COLO668 (cell line): ENCODE data around the gene LRRC75B.
"Not testable (repeated sequence)": the region's sequence is repeated elsewhere in the genome, so short reads cannot be mapped to it uniquely, and the experiment has no call there.

Experiments used
- DNase-seq: peaks from one replicate; lab custom pipeline; 2025; ENCODE audit not compliant: unreplicated experiment; lab: John Stamatoyannopoulos, UW

The LRRC75B gene

DNA sequence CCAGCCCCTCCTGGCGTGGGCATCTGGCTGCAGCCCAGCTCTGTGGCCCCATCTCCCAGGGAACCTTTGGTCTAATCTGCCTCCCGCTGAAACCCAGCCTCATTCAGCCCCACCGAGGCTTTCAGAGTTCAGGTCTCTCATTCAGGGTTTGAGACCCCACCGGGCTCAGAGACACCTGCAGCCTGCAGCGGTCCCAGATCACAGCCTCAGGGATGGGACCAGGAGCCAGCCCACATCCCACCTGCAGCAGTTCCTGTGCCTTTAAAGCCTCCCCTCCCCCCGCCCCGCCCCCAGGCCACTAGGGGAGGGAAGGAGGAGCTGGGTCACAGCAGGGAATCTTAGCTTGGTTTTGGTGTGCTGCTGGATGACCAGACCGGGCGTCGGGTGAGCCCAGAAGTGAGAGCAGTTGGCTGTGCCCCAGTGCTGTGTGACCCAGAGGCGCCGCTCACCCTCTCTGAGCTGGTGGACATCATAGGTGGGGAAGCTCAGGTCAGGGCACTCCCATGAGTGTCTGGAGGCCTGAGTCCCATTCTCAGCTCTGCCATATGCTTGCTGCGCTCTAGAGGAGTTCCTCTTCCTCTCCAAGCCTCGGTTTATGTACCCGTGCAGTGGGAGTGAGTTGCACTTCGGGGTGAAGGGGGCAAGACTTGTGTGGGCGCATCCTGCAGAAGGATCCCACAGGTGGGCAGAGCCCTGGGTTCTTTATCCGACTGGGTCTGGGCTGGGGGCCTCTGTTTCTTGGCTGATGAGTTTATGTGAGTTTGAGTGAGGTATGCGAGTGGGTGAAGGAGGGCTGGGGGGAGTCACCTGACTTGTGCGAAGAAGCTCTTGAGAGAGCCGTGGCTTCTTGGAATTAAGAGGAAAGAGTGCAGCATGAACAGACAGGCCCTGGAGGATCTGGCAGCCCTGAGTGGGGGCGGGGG, 10.2 kb upstream of the LRRC75B start, which contains the start of gene GGT1:
Gene GGT1 (plus strand): TSS at position 347 of the 923 bp plus-strand sequence. CDS start 7,889 bp downstream, outside the sequence.
- DNase-seq = not testable (repeated sequence)

DNA sequence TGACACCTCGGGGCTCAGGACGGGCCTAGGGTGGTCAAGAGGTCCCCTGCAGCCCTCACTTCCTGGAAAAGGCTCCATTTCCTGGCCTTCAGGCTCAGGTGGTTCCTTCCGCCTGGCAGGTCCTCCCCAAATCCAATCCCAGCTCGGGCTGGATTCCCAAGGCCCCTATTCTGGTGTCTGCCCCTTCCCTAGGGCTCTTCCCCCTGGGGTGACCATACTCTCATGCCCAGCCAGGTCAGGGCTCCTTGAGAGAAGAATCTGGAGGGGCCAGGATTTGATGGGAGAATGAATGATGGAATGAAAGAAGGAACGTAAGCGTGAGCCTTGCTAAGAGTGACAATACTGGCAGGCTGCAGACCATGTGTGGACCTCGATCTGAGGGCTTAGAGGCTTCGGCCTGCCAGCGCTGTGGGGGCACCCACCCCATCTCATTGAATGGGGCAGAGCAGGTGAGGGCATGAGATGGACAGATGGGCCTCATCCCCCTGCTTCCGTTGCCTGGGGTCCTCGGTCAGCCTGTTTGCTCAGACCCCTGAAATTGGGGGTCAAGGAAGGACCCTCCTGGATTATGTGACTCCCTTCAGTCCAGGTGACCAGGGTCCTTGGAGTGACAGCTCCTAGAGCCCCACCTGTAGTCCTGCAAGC, 9.4 kb upstream of the LRRC75B start:
- not testable (repeated sequence) for DNase-seq

DNA sequence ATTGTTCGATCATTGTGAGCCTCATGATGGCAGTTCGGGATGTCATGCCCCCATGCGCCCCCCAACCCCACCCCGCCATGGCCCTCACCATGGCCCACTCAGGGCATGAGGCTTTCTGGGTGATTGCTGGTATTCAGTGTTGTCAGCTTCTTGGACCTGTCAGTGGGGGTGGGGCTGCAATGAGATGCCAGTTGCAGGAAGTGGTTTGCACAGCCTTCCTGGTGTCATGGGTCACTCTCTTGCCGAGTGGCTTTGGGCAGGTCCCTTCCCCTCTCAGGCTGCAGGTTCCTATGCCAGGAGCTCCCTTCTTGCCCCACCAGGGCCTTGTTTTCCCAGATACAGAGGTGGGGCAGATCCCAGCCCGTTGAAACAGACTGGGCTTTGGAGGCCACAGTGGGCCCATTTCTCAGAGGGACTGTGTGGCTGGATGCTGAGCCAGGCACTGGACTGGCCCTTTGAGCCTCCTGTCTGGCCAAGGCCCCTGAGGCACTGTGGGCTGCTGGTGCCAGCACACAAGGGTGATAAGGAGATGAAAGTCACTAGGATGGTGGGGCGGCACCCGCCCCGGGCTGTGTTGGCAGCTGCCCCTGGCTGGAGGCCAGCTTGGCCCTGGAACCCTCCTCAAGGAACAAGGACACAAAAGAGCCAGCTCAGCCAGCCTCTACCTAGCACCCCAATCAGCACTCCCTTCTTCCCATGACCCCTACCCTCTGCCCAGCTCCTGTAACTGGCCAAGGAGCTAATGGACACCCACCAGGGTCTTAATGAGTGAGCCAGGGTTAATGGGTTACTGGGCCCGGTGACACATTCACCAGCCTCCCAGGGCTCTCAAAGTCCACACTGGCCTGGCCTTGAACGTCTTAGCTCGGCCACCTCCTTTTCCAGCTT, 8.6 kb upstream of the LRRC75B start:
- peak; percentile 26 for DNase-seq

DNA sequence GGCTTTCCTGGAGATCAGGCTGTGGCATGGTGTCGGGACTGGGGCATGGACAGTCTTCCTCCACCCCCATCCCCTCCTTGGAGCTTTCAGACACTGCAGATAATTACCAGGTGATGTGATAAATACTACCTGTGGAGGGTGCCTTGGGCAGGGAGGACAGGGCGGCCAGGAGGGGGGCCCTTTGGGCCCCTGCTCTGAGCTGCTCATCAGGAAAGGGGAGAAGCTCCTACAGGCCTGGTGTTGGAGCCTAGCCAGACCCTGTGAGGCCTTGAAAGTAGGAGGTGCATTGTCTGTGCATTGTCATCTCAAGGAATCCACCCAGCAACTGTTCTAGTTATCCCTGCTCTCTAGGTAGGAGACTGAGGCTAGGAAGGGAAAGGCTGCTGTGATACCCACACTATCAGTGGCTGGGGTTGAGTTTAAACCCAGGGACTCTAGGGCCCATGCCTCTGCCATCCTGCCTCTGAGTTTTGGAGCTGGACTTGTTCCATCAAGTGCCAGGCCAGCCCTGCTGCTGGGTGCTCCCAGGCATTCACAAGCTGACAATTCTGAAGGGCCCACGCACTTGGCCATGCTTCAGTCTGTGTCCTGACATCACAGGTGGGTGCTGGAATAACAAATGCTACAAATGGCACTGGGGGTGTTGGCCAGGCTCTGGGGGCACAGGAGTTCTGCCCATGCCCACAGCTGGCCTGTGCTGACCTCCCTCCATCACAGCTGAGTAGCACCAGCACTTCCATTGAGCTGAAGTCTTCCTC, 7.3 kb upstream of the LRRC75B start:
- not testable (repeated sequence) for DNase-seq

DNA sequence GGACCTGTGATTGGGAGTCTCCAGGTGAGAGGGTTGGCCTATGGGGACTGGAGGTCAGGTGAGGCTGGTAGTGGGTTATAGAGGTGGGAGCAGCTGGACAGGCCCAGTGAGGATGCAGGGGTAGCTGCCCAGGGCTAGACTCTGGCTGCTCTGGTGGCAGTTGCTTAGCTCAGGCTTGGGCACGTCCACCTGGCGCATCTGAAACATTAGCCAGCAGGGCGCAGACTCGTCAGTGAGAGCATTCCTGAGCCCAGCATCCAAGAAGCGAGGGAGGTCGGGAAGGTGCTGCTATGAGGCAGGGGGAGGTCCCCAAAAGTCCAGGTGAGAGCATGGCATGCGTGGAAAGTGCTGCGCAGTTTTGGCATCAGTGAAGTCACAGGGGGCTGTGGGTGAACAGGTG, 6.6 kb upstream of the LRRC75B start:
- DNase-seq = no peak

DNA sequence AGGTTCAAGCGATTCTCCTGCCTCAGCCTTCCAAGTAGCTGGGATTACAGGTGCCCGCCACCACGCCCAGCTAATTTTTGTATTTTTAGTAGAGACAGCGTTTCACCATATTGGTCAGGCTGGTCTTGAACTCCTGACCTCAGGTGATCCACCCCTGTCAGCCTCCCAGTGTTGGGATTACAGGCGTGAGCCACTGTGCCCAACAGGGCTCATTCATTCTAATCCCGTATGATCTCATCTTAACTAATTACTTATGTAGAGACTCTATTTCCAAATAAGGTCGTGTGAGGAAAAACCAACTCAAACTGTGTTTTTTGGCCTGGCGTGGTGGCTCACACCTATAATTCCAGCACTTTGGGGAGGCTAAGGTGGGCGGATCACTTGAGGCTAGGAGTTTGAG, 4.2 kb upstream of the LRRC75B start:
- not testable (repeated sequence) for DNase-seq

DNA sequence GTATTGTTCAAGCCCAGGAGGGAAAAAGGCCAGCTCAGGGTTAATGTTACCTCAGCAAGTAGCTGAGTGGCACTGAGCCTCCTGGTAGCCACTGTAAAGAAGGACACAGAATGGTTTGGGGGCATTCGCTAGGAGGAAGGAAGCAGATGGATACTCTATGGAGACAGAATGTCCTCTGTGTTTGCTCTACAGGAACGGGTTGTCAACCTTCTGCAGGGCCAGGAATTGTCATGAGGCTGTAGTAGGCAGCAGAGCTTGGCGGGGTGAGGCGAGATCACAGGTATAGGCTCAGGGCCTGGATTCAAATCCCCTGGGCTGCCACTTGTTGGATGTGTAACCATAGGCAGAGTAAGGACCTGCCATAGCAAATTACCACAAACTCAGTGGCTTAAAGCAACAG, 3.0 kb upstream of the LRRC75B start:
- no peak for DNase-seq

DNA sequence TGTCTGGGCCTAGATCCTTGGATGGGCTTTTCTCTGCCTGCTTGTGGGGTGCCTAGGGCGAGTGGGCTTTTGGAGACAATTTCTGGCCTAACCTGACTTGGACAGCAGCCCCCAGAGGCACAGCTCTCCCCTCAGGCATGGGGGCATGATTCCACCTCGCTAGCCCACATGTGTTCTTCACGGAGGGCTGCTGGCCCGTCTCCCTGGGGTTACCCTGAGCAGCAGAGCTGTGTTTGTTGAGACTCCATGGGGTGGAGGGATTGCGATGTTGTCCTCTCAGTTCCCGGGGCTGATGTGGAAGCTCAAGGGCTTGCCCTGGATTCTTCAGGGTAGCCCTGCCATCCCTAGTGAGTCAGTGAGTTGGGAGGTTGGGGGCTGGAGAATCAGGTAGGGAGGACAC, 2.4 kb upstream of the LRRC75B start:
- DNase-seq = no peak

DNA sequence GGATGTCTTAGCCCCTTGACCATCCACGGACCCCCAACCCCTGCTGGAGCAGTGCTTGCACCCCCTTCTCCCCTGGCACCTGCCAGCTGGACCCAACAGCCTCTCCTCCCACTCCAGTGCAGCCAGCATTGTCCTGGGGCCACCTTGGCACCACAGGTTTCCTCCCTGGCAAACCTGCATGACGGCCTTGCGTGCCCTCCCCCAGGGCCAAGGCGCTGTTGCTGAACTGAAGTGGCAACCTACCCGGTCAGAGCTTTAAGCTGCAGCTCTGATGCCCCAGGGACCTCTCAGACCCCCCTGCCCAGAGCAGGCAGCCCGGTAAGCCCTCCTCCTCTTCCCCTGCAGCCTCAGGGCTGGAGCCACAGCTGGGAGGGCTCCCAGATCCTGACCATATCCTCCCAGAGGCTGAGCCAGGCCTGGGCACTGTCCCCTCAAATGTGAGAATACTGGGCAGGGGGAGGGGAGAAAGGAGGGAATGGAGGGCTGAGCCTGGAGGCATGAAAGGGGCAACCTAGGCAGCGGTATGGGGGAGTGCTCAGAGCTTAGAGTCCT, 1.8 kb upstream of the LRRC75B start:
- no peak for DNase-seq

DNA sequence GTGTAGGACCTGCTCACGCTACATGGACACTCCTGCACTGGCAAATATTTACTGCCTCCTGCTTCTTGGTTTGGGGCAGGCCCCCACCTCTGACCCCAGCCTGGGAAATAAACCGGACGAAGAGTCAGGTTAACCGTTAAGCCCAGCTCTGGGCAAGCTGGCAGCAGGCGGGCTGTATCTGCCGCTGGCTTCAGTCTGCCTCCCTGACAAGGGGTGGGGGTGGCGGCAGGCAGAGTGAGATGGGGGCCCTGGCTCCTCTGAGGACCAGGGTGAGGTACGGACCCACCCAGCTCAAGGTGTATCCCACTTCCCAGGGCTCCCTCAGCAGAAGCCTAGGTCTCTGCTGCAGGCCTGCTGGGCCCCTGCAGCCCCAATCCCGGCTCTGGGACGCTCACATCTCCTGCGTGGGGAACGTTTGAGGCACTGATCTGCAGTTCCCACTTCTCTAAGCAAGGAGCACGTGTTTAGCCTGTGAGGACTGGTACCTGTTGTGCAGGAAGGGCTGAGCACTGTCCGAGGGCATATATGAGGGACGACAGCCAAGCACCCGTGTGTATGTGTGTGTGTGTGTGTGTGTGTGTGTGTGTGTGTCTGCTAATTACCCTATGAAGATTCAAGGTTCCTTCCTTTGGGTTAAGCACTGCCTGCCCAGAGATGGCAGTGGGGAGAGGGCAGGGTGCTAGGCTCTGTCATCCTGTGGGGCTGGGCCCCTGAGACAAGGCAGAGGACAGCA, 1.1 kb upstream of the LRRC75B start:
- DNase-seq = no peak

DNA sequence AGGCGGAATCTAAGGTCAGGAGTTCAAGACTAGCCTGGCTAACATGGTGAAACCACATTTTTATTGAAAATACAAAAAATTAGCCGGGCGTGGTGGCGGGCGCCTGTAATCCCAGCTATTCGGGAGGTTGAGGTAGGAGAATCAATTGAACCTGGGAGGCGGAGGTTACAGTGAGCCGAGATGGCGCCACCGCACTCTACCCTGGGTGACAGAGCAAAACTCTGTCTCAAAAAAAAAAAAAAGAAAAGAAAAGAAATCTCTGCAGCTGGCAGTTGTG, 624 bp upstream of the LRRC75B start:
- DNase-seq = not testable (repeated sequence)

DNA sequence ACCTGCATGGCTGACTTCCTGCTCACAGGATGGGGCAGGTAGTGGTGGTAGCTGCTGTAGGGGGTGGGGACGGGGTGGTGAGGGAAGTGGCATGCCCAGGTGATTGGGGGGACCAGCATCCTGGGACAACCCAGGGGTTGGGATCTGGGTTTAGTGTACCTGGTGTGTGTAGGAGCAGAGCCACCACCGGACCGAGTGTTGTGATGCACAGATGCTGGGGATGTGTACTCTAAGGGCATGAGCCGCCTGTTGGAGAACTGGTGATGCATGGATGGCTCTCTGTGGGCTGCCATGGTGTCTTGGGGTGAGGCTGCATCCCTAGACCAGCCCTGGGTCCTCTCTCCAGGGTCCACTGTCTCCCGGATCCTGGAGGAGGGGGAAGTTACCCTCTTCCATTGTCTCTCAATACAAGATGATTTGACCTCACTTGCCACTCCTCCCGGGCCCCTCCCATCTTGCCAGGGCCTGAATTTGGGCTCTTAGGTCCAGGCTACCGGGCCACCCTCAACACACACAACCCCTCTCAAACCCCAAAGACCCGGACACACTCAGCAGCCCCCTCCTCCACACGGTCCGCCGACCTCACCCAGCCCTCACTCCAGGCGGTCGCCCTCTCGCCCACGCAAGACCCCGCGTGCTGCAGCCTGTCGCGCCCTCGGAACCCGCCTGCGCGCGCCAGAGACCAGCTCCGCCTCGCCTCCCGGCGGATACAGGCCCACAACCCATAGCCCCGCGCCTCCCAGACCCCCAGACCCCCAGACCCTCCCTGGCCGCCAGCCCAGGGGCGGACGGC, 619 bp downstream of the LRRC75B start:
- no peak for DNase-seq

DNA sequence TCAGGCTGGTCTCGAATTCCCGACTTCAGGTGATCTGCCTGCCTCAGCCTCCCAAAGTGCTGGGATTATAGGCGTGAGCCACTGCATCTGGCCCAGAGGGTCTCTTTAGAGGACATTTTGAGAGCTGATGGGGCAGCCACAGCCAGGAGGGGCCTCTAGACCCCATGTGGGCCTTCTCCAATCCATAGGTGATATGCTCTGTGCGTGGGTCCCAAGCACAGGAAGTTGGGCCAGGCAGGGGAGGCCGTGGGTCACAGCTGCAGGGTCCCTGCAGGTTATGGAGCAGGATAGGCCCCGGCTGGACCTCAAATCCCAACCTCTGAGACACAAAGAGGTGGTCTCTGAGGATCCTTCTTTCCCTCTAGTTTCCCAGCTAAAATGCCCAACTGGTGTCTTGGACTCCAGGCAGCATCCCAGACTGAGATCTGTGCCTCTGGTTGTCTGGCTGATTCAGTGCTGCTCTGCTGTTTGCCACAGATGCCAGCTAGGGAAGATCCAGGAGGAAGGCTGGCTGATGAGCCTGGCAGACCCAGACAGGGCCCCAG, 1.5 kb downstream of the LRRC75B start:
- no peak for DNase-seq

DNA sequence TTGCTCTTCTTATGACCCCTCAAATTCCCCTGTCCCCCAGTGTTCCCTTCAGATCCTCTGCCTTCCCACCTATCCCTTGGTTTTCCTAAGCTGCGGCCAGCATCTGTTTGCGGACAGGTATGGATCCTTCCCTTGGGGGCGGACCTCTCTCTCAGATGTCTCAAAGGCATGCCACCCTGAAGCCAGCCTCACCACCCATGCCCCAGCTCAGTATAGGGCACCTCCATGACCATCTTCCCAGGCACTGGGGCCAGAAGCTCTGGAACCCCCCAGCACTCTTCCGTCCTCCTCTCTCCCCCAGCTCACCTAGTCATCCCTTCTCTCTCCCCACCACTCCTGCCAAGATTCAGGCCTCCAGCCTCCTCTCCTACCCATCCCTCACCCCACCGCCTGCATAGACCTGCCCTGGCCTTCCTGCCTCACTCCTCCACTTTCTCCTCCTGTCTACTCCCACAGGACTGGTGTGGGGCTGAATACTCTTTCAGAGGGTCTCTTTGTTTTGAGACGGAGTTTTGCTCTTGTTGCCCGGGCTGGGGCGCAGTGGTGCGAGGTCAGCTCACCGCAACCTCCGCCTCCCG, 2.2 kb downstream of the LRRC75B start:
- no peak for DNase-seq

DNA sequence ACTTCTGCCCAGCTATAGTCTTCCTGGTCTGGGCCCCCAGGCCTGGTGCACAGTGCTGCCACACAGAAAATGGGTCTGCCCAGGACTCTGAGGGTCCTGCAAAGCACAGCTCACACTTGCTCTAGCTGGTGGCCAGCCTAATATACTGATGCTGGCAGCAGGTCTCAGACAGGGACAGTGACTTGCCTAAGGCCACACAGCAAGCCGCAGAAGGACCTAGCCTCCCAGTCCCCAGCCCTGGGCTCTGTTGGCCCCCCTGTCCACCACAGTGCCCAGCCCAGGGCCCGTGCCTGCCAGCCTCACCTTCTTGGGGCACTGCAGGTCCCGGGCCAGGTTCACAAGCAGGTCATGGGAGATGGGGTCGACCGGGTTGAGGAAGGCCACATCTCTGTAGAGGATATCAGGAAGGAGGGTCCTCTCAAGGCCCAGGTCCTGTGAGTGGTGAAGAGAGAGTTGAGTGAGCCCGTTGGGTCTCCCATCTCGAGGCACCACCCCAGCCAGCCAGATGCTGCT, 3.3 kb downstream of the LRRC75B start:
- no peak for DNase-seq

DNA sequence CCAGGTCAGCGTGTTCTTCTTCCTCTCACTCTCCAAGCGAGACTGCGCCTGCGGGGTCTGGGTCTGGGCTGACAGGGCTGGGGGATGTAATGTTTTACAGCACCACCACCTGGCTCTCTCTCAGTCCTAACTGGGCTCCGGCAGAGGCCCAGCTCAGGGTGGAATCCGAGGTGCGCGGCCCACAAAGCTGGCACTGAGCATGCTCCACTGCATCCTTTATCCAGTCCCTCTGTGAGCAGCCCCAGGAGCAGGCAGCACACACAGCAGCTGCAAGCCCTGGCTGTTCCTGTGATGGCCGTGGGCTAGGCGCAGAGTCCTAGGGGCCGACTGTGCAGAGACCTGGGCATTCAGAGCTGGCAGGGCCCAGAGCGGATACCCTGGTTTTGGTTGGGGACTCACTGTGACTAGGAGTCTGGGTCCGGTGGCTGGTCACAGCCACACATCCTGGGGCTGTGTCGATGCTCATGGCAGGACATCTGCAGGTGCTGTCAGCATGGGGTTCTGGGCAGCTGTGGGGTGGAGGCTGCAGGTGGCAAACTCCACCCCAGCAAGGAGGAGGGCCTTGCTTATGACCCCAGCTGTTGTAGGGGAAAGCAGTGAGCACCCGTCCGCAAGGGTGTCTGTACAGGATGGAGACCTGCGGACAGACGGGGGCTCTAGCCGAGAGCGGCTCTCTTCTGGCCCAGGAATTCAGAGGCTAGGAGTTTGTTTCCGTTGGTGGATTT, 4.0 kb downstream of the LRRC75B start:
- DNase-seq = peak; percentile 25

DNA sequence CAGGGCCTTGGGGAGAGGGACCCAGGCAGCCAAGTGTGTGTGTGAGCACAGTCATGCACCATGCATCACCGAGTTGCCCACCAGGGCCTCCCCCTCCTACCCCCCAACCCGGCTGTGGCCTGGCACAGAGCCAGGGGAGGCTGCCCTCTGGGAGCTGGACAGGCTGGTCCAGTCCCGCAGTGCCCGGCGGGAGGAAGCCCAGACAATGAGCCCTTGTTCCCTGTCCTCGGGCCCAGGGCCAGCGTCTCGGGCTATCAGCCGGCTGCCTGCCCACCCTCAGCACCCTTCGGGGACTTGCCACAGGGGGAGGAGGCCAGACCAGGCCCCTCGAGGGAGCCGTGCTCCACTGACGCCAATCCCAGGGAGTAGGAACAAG, 4.5 kb downstream of the LRRC75B start:
- DNase-seq = no peak

DNA sequence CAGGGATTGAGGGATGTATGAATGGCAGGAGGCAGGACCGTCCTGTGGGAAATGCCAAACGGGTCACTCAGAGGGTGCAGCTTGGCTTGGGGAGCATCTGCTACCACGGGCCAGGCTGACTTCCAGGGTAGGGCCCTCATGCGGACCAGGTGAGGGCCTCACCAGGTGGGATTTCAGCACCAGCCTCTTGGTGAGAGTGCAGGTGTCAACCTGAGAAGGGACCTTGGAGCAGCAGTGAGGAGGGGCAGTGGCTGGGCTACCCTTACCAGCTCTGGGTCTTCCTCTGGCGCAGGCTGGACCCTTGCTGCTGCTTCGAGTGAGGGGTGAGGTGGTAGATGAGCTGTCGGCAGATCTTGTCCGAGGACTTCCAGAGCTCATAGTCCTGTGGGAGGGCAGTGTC, 4.9 kb downstream of the LRRC75B start:
- DNase-seq = no peak
